ENCODE measurements around the gene RYR2.

RYR2 gene

GRCh38 chr1:237416924-237417655 lies 375.1 kb downstream of the RYR2 start:
- H3K27ac ChIP-seq: no peak overlapping the region
- TF ChIP-seq CTCF (conservative IDR thresholded peaks at IDR 0.05): no peak
- no peak for TF ChIP-seq ZFX (IDR thresholded peaks at IDR 0.05)

DNA sequence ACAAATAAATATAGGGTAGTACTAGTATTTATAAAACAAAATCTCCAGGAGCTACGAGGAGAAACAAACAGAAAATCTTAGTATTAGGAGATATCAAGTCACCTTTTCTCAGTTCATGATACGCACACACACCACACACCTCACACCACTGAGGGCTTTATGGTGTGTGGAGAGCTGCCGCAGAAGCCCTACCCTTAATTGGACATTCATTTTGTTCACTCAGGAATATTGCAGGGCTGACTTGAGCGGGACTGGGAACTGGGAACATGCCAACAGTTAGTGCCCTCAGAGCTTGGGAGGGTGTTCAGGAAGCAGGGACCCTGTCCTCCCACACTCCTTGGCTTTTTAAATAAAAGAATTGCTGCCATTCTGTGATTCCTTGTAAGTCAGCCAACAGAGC lies 386.8 kb downstream of the RYR2 start:
- no peak overlapping the region for H3K27ac ChIP-seq
- TF ChIP-seq CTCF (conservative IDR thresholded peaks at IDR 0.05): no peak
- no peak for TF ChIP-seq ZFX (IDR thresholded peaks at IDR 0.05)

- TF ChIP-seq CTCF (conservative IDR thresholded peaks at IDR 0.05): no peak
- H3K27ac ChIP-seq: no peak overlapping the region
Measured at GRCh38 chr1:237429252-237429651, 387.3 kb downstream of the RYR2 start.

GRCh38 chr1:237431448-237431847 lies 389.5 kb downstream of the RYR2 start:
- no peak for TF ChIP-seq CTCF (conservative IDR thresholded peaks at IDR 0.05)
- TF ChIP-seq ZFX (IDR thresholded peaks at IDR 0.05): no peak
- no peak overlapping the region for H3K27ac ChIP-seq

DNA sequence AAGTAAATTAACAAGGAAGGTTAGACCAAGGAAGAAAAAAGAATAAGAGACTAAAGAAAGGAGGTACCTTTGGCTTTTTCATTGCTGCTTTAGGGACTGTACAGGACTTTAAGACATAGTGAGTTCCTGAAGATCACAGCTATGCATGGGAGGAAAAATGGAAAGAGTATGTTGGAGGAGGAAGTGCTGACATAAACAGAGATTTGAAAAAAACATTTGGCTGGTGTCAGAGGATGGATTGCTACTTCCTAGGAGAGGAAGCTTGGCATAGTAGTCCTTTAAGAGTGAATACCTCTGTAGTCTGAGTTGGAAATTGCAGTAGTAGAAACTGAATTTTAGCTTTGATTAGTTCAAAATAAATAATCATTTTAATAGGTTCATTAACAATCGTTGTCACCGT lies 398.4 kb downstream of the RYR2 start:
- H3K27ac ChIP-seq: no peak overlapping the region
- TF ChIP-seq ZFX (IDR thresholded peaks at IDR 0.05): no peak
- no peak for TF ChIP-seq CTCF (conservative IDR thresholded peaks at IDR 0.05)

DNA sequence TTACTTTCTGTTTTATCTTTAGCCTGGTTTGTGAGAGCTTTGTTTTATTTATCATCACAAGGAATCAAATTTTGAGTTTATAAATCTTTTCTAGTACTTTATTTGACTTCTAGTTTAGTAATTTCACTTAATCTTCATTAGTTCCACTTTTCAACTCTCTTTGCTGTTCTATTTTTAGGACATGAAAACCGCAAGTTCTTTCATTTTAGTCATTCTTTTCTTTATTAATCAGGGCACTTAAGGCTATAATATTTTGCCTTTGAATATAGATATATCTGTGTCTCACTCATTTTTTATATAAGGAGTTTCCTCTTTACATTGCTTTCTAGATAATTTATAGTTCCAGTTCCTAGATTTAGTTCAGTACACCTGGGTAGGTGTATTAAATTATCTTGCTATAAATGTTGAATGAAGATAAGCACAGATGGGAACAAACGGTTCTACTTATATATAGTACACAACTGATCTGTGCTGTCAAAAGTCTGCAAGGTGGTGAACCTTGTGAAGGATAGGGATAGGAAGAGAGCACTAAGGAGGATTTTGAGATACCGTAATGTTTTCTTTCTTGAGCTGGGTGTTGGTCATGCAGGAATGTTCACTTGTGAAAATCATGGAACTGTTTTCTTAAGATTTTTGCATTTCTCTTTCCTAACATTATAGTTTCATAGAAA lies 402.3 kb downstream of the RYR2 start:
- no peak overlapping the region for H3K27ac ChIP-seq

More for the DNA sequence above, 402.3 kb downstream of the RYR2 start:
- TF ChIP-seq CTCF (conservative IDR thresholded peaks at IDR 0.05) (no peak), ZFX (IDR thresholded peaks at IDR 0.05) (no peak)
